ENCODE data around the gene MCM3.

GRCh38 chr6:52233005-52233404 lies 51.5 kb downstream of the MCM3 start:
- TF ChIP-seq CTCF (IDR thresholded peaks at IDR 0.05; ENCODE audit: low read length) (no peak), EZH2 (IDR thresholded peaks at IDR 0.05; ENCODE audit: borderline replicate concordance, low read length) (no peak)

Data from OCI-LY1 (cell line).